K562 (cell line): ENCODE data around the gene ZNF442. TPM values are rescaled to one million over a fixed set of nuclear protein-coding genes. Genes with fewer than 3 reads are reported as not detected.
A peak's percentile ranks its signal among the peaks of the same experiment; 100 is the strongest.

Experiments
- BHLHE40 ChIP-seq: IDR thresholded peaks from 2 replicates; pipeline ENCODE4 v1.6.1; 2011; ENCODE audit warnings: low read length, improper control_type of control experiment
- CEBPG ChIP-seq, 3 experiments: fragments of 200-800 bp in 1 of 3; sonication (Bioruptor generic) in 1 of 3; sonication (generic) in 1 of 3; formaldehyde crosslinking in 1 of 3; IDR thresholded peaks in 2 of 3; conservative IDR thresholded peaks in 1 of 3; 2 replicates each; pipeline versions ENCODE4 v1.6.1 to v1.8.0; 2016 to 2022; ENCODE audit warnings: missing compliant biosample characterization in 2 of 3, missing genetic modification characterization in 2 of 3, mild to moderate bottlenecking in 1 of 3, missing genetic modification reagents in 1 of 3
- EP300 ChIP-seq: IDR thresholded peaks from 2 replicates; pipeline ENCODE4 v1.6.1; 2012; ENCODE audit warnings: low read length, improper control_type of control experiment
- JUND ChIP-seq, 2 experiments: IDR thresholded peaks; 2 replicates in 1 of 2; 3 replicates in 1 of 2; pipeline ENCODE4 v1.6.1; 2011; ENCODE audit warnings: borderline replicate concordance in 2 of 2, low read depth in 2 of 2, low read length in 2 of 2, improper control_type of control experiment in 1 of 2, missing biosample characterization in 1 of 2, missing genetic modification characterization in 1 of 2, missing genetic modification reagents in 1 of 2
- MAZ ChIP-seq, 2 experiments: fragments of 450-650 bp in 1 of 2; sonication (generic) in 1 of 2; formaldehyde crosslinking; IDR thresholded peaks in 1 of 2; conservative IDR thresholded peaks in 1 of 2; 2 replicates each; pipeline versions ENCODE4 v1.4.0 to v1.5.0; 2020; ENCODE audit warnings: mild to moderate bottlenecking in 1 of 2, missing genetic modification reagents in 1 of 2
- RBM22 ChIP-seq: fragments of 200-400 bp; formaldehyde crosslinking; IDR thresholded peaks from 2 replicates; pipeline ENCODE4 v1.6.1; 2018; ENCODE audit warnings: low read length, low read depth; ENCODE audit not compliant: poor library complexity, severe bottlenecking
- TCF3 ChIP-seq: sonication (generic); formaldehyde crosslinking; IDR thresholded peaks from 2 replicates; pipeline ENCODE4 v1.4.0; 2020; ENCODE audit warnings: mild to moderate bottlenecking, missing genetic modification reagents
- TFAP4 ChIP-seq: sonication (generic); formaldehyde crosslinking; IDR thresholded peaks from 2 replicates; pipeline ENCODE4 v1.8.0; 2022; ENCODE audit warnings: missing genetic modification reagents, mild to moderate bottlenecking, moderate library complexity, borderline replicate concordance
- THRA ChIP-seq: fragments of 450-650 bp; IDR thresholded peaks from 2 replicates; pipeline ENCODE4 v1.6.1; 2017; ENCODE audit warnings: mild to moderate bottlenecking, moderate library complexity
- ZNF143 ChIP-seq: sonication (generic); formaldehyde crosslinking; IDR thresholded peaks from 2 replicates; pipeline ENCODE4 v1.9.0; 2022; ENCODE audit warnings: mild to moderate bottlenecking, missing genetic modification reagents
- ZNF280A ChIP-seq: fragments of 450-650 bp; IDR thresholded peaks from 2 replicates; pipeline ENCODE4 v1.6.1; 2018; ENCODE audit warnings: mild to moderate bottlenecking, low read depth; ENCODE audit not compliant: partially characterized antibody
- polyA plus RNA-seq, 8 experiments: library from polyadenylated mRNA; depleted of rRNA in 4 of 8; stranded (reverse) in 5 of 8; unstranded in 3 of 8; fragments of >200 nt; fragmentation: Nextera tagmentation in 2 of 8; fragmentation: Illumina TruSeq in 1 of 8; extraction: Ambion mirVana in 2 of 8; extraction: Trizol in 1 of 8; gene quantifications; 2 replicates each; pipeline versions ENCODE4 v1.2.1 to v1.2.3, GENCODE V29; 2011 to 2014; ENCODE audit warnings: inconsistent platforms in 1 of 8, missing spikeins in 1 of 8
- total RNA-seq, 7 experiments: library from RNA; depleted of rRNA in 6 of 7; stranded (reverse); fragments of >200 nt in 6 of 7; fragmentation: Illumina TruSeq in 2 of 7; extraction: Trizol in 2 of 7; gene quantifications; 2 replicates each; pipeline versions ENCODE4 v1.2.1 to v1.2.3, GENCODE V29; 2011 to 2021; ENCODE audit warnings: low replicate concordance in 1 of 7

The ZNF442 gene
- total and polyA plus RNA-seq, 9 of the 15 experiments (the other 6 are each of a cell fraction or from before 2014, with no cell fraction given), result 1.7 to 7.0 (median 4.1) TPM

GRCh38 chr19:12331211-12331941 is 34.1 kb downstream of the ZNF442 start (continued):
- TF ChIP-seq JUND (IDR thresholded peaks at IDR 0.05; ENCODE audit: borderline replicate concordance, low read depth, low read length) (0 out of 2 replicates have a peak, but pooled peaks have one; percentile 18), JUND (tag; IDR thresholded peaks at IDR 0.05; ENCODE audit: borderline replicate concordance, low read depth, low read length) (no peak), CEBPG (CRISPR knock-in tag; IDR thresholded peaks at IDR 0.05) (peak; percentile 64; the same call in 1 of the 2 replicates), CEBPG (tag; conservative IDR thresholded peaks at IDR 0.05 in 1 of 2, IDR thresholded peaks at IDR 0.05 in 1 of 2) (peak in 1 of 2 experiments; percentile 67; a peak in 2 of 4 replicates), ZNF143 (CRISPR knock-in tag) (no peak), BHLHE40 (0 out of 2 replicates have a peak, but pooled peaks have one; percentile 17), THRA (peak; percentile 43; the same call in 1 of the 2 replicates), MAZ (CRISPR knock-in tag; conservative IDR thresholded peaks at IDR 0.05 in 1 of 2, IDR thresholded peaks at IDR 0.05 in 1 of 2) (0 out of 4 replicates have a peak, but pooled peaks of 1 of the 2 experiments have one; percentile 11), RBM22 (no peak), TFAP4 (peak; percentile 40; the same call in 1 of the 2 replicates), EP300 (peak; percentile 54), TCF3 (CRISPR knock-in tag) (peak; percentile 41), ZNF280A (no peak)
